GM11168 (cell line): Measurements from ENCODE around the gene MAGT1.
"Not testable (repeated sequence)": the region's sequence is repeated elsewhere in the genome, so short reads cannot be mapped to it uniquely, and the experiment has no call there.

Experiments
- in situ Hi-C: fragments of 300-500 bp; cut with MboI; formaldehyde crosslinking; loops from one replicate; pipeline ENCODE4 v1.12.0; 2022; ENCODE audit warnings: low sequenced_read_pairs; ENCODE audit not compliant: unreplicated experiment

Gene MAGT1

DNA sequence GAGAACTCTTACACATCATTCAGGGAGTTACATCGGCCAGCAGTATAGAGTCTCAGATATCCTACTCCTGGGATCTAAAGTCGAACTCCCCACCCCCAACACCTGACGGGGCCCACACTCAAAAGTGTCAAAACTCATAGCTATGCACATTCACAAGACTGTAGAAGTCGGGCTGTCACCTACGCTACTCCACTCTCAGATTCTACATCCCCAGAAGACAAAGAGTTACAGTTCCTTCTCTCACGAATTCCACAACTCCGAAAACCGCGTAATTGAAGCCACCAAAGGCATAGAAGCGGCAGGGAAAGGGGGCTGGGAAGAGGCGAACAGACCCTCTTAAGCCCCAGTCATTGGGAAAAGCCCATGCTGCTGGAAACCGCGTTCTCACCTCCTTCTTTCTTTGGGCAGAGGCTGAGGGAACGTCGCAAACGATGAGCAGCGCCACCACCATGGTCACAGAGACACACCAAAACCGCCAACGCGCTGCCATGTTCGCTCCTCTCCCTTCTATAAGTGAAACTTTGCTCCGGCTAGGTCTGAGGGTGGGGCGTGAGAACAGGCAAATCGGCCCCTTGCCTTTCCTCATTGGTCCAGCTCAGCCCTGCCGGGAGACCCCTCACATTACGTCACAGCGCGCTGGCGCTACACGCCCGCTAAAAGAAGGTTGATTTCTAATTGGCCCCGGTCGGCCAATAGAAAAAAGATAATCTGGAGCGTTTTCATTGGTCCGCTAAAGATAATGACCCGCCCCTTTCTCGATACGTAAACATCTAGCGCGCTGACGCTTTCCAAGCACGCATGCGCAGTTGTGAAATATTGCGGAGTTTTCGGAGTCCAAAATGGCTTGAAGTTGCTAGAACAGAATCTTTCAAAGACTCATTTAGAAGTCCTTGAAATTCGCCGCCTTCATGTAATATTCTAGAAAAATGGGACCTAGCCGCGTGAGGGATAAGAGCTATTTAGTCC is at the start of gene MAGT1:
TSS of gene MAGT1 (minus strand) at position 515 of the 966 bp plus-strand sequence. CDS start at position 490, 25 bp downstream.
- in situ Hi-C loops = no loop called here

- in situ Hi-C loops = not testable (repeated sequence)
Observed at GRCh38 chrX:77945031-77945430, 49.8 kb upstream of the MAGT1 start.

DNA sequence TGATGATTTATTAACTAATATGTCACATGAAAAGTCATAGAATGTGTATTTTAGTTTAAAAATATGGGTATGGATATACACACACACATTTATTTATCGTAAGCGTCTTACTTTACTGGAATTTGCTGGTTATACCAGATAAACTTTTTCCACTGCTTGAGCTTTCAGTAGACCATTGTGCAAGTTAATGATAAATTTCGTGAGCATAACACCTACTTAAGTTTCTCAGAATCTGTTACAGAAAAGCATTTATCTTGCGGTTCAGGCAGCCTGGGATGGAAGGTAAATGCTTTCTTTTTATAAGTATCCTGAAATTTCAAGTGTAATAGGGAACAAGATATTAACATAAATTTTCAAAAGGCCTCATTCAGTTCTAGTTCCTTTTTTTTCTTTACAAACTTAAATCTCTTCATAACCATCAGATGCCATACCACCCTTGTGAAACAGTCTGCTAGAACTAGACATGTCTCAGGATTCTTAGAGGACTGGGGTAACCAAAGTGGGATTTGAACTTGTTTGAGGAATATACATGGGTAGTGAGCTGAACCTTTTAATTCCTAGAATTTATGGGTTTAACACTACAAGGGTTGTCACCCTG is 42.9 kb upstream of the MAGT1 start:
- in situ Hi-C loops = no loop called here

DNA sequence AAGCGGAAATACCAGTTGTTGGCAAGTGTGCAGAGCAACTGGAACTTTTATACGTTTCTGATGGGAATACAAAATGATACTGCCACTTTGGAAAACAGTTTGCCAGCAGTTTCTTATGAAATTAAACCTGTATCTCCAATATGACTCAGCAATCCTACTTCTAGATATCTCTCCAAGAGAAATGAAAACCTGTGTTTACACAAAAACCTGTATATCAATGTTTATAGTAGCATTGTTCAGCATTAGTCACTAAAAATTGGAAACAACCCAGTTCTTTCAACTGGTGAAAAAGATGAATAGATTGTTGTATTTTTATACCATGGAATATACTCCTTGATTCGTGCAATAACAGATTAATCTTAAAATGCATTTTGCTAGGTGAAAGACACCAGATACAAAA is 42.1 kb upstream of the MAGT1 start:
- in situ Hi-C loops = no loop called here

DNA sequence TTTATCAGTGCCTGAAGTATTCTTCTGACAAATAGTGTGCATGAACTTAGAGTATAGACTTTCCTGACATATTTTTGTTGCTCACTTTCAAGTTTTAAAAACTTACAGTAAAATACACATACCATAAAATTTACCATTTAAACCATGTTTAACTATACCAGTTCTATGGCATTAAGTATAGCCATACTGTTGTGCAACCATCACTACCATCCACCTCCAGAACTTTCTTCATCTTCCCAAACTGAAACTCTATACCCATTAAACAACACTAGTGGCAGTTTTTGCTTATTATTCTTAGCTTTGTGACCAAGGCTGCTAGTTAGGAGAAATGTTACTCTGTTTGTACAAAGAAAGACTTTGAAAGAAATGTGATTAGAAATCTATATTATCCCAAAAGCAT is 41.1 kb upstream of the MAGT1 start:
- in situ Hi-C loops = no loop called here

DNA sequence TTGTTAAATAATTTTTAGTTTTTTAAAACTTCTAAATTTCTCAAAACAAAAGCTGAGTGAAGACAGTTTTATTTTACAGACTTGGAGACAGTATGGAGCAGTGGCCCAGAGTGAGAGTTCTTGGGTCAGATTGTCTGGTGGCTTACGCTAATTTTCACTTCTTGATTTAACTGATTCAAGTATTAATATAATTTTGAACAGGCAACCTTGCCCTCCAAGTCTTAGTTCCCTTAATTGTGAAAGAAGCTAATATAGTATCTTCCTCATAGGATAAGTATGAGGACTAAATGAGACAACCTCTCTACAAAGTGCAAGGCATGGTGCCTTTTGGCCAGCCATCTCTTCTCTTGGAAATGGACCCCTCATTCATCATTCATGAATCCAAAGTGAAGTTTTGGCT is 40.7 kb upstream of the MAGT1 start:
- in situ Hi-C loops = no loop called here

DNA sequence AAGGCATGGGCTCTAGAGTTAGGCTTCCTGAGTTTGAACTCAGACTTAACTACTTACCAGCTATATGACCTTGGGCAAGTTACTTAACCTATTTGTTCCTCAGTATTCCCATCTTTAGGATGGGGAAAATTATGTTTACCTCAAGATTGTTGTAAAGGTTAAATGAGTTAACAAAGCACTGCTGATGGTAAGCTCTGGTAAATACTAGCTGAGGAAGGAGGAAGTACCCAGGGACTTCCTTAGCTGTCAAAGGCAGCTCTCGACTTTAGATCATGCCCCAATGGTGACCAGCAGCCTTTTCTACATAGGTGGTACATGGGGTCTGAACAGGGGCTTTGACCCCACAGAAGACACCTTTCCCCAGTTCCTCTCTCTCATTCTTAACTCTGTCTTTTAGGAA is 35.3 kb upstream of the MAGT1 start:
- in situ Hi-C loops = no loop called here

DNA sequence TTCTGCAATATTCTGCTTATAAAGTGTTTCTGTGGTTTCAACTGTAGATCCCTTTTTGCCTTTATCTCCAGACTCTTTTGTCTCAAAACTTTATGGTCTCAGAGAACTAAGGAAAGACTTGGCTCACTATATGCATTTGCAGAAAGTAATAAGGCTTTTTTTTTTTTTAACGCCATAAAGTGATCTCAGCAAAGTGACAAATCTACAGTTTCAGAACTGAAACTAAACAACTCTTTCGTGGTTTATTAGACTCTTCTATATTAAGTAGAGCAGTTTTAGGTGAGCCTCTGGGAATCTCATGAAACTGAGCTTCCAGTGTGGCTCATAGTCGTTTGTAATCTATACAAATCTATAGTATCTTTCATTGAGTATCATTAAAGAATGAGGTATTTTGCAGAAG is 30.5 kb upstream of the MAGT1 start:
- in situ Hi-C loops = no loop called here

DNA sequence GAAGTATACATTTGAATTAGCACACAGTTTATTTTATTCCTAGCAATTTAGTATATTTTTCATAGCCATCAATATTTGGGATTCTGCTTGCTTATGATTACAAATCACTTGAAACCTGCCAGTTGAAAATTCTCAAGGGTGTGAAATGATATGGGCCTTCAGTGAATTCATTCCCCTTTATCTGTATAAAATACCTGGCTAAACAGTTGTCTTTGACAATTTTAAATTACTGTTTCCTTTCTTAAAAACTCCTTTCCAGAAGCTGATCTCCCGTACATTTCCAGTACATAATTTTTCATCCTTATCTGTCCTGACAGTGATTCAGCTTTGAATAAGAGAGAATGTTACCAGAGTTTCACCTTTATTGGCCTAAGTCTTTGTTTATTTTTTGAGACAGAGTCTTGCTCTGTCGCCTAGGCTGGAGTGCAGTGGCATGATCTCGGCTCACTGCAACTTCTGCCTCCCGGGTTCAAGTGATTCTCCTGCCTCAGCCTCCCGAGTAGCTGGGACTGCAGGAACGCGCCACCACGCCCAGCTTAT is 29.2 kb upstream of the MAGT1 start:
- in situ Hi-C loops = loop anchor here (25.0 kb wide), 1 partner anchor 413 kb away; the partner anchor contains the start of gene CYSLTR1

GRCh38 chrX:77922787-77923186 is 27.6 kb upstream of the MAGT1 start:
- in situ Hi-C loops = loop anchor here (25.0 kb wide), 1 partner anchor 415 kb away; the partner anchor contains the start of gene CYSLTR1

DNA sequence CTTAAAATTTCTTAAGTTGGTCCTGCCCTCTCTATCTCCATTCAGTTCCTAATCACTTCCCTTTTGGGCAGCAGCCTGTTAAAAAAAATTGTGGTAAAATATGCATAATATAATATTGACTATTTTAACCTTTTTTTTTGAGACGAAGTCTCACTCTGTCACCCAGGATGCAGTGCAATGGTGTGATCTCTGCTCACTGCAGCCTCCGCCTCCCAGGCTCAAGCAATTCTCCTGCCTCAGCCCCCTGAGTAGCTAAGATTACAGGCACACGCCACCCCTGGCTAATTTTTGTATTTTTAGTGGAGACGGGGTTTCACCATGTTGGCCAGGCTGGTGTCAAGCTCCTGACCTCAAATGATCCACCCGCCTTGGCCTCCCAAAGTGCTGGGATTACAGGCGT is 24.1 kb upstream of the MAGT1 start:
- in situ Hi-C loops = loop anchor here (10.0 to 25.0 kb wide), 2 partner anchors 105 to 418 kb away; partner anchors contain the start of gene CYSLTR1

DNA sequence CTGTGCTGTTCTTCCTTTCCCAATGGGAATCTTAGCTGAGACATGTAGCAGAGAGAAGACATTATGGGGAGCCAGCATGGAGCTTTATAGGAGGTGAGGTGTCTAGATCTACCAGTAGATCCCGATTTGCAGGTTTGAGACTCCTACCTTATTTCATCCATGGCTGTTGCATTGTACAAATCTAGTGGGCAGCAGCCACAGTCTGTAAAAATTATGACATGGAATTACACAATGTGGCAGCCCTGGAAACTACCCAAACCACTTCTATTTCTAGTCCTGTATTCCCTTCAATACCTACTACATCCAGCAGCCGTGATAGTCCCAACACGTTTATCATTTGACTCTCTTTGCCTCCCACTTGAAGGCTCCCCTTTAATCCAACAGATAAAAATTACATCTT is 23.3 kb upstream of the MAGT1 start:
- in situ Hi-C loops = loop anchor here (10.0 to 25.0 kb wide), 2 partner anchors 106 to 419 kb away; partner anchors contain the start of gene CYSLTR1

- in situ Hi-C loops = loop anchor here (10.0 to 25.0 kb wide), 2 partner anchors 107 to 420 kb away; partner anchors contain the start of gene CYSLTR1
Observed at GRCh38 chrX:77917294-77917933, 22.2 kb upstream of the MAGT1 start.

DNA sequence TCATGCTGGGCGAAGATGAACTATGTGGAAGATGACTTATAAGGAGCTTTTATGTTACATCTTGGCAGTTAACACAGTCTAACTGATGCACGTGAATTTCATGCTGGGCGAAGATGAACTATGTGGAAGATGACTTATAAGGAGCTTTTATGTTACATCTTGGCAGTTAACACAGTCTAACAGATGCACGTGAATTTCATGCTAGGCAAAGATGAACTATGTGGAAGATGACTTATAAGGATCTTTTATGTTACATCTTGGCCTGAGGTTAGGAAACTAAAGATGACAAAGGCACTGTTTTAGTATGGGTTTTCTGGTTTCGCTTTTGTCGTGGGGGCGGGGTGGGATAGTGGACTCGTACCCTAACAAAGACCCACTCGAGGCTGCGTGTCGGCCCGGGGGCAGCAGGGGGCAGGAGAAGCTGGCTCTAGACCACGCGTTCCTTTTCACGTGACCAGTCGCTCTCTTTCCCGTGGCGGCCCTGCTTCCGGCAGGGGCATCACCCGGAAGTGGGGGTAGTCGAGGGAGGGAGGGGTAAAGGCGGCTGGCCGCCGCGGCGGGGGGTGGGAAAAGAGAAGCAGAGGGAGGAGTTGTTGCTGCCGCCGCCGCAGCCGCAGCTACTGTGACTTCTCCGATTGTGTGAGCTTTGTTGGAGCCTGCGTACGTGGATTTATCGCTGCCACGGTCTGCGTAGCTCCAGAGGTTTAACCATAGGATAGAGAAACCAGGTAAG is 15.0 kb upstream of the MAGT1 start, which contains the start of gene ATP7A:
TSS of gene ATP7A (plus strand) at position 586 of the 733 bp plus-strand sequence. CDS start 60,949 bp downstream, outside the sequence.
- in situ Hi-C loops = loop anchor here (10.0 to 25.0 kb wide), 2 partner anchors 115 to 427 kb away; partner anchors contain the start of gene CYSLTR1

DNA sequence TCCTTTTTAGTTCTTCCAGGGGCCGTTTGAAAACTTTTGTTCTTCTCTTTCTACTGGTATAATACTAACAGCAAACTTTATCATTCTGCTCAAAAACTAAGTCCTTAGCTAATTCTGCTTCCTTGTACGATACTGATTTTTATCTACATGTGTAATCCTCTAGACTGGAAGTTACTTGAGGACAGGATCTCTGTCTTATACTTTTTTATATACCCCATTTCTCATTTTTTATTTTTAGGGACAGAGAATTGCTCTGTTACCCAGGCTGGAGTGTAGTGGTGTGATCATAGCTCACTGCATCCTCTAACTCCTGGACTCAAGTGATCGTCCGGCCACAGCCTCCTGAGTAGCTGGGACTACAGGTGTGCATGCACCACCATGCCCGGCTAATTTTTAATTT is 6.3 kb upstream of the MAGT1 start:
- in situ Hi-C loops = loop anchor here (25.0 kb wide), 1 partner anchor 436 kb away; the partner anchor contains the start of gene CYSLTR1

DNA sequence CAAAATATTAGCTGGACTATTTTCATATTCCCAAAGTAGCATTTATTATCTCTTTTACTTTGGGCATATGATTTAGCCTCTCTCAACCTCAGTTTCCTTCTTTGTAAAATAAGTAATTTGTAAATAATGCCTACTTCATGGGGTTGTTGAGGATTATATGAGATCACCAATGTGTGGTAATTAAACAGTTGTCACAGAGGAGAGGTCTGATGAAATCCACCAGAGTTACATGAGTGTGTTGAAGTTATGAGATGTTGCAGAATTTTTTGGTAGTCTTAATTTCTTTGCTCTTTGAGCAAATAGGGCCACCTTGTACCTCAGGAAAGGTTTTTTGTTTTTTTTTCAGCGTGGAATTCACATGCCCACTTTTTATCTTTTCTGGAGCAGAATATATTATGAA is 5.5 kb upstream of the MAGT1 start:
- in situ Hi-C loops = loop anchor here (25.0 kb wide), 1 partner anchor 437 kb away; the partner anchor contains the start of gene CYSLTR1

GRCh38 chrX:77899081-77899828 is 4.0 kb upstream of the MAGT1 start, which contains the start of gene COX7B:
Gene COX7B, plus strand, starts transcription at chrX:77899468. Its CDS starts 86 bp downstream, at chrX:77899554.
- in situ Hi-C loops = no loop called here

- in situ Hi-C loops = no loop called here
Observed at GRCh38 chrX:77893713-77894112, 1.5 kb downstream of the MAGT1 start.
